OCI-LY7 (cell line): ENCODE measurements around the gene TCERG1. TPM values are rescaled to one million over a fixed set of nuclear protein-coding genes. Genes with fewer than 3 reads are reported as not detected.

ENCODE experiments used
- BruUV-seq: library from RNA; stranded (reverse); fragments of 400-500 nt; replicated peaks from 2 replicates; lab custom pipeline; 2021; lab: Mats Ljungman, UMichigan
- CTCF ChIA-PET: fragments of 300-600 bp; sonication (Branson Sonifier 250); formaldehyde crosslinking; loops from one replicate; lab custom pipeline; 2022; ENCODE audit warnings: antibody characterized with exemption; ENCODE audit not compliant: unreplicated experiment; lab: Charles Lee
- POLR2A ChIA-PET: fragments of 300-600 bp; sonication (Branson Sonifier 250); formaldehyde crosslinking; loops from one replicate; lab custom pipeline; 2022; ENCODE audit warnings: antibody characterized with exemption; lab: Charles Lee
- DNase-seq: peaks from one replicate; pipeline ENCODE4 v3.0.0-alpha.2; 2015; ENCODE audit warnings: low spot score
- H2AFZ ChIP-seq: fragments of 200-600 bp; sonication (generic), shearing (Covaris generic); 2 replicates; pipeline ENCODE4 v1.6.1; 2014; ENCODE audit warnings: mild to moderate bottlenecking, antibody characterized with exemption, low read length, moderate library complexity
- H3K27ac ChIP-seq: fragments of 200-600 bp; sonication (generic); 2 replicates; pipeline ENCODE4 v1.5.1; 2014; ENCODE audit warnings: mixed run types, low read depth, mild to moderate bottlenecking, moderate library complexity, low read length, inconsistent platforms; ENCODE audit not compliant: poor library complexity, severe bottlenecking
- H3K36me3 ChIP-seq: fragments of 200-600 bp; sonication (generic); 2 replicates; pipeline ENCODE4 v1.6.1; 2014; ENCODE audit warnings: mild to moderate bottlenecking, antibody characterized with exemption, low read length, moderate library complexity, mixed read lengths; ENCODE audit not compliant: insufficient read depth
- H3K4me1 ChIP-seq: fragments of 200-600 bp; sonication (generic); 2 replicates; pipeline ENCODE4 v1.5.1; 2014; ENCODE audit warnings: mild to moderate bottlenecking, low read length; ENCODE audit not compliant: insufficient read depth, poor library complexity, severe bottlenecking
- H3K4me2 ChIP-seq: fragments of 200-600 bp; sonication (generic); 2 replicates; pipeline ENCODE4 v1.6.1; 2014; ENCODE audit warnings: mild to moderate bottlenecking, low read length
- H3K4me3 ChIP-seq: fragments of 200-600 bp; sonication (generic); 2 replicates; pipeline ENCODE4 v1.5.1; 2014; ENCODE audit warnings: mild to moderate bottlenecking, low read depth, low read length; ENCODE audit not compliant: poor library complexity, severe bottlenecking
- H3K79me2 ChIP-seq: fragments of 200-600 bp; sonication (generic); 2 replicates; pipeline ENCODE4 v1.6.1; 2016; ENCODE audit warnings: low read depth, mild to moderate bottlenecking, low read length, moderate library complexity, mixed read lengths; ENCODE audit not compliant: insufficient read depth
- H3K9me2 ChIP-seq: fragments of 200-600 bp; sonication (generic); 2 replicates; pipeline ENCODE4 v1.6.1; 2016; ENCODE audit warnings: mild to moderate bottlenecking, low read length, mixed read lengths; ENCODE audit not compliant: insufficient read depth
- H3K9me3 ChIP-seq: fragments of 200-600 bp; sonication (generic); 2 replicates; pipeline ENCODE4 v1.6.1; 2014; ENCODE audit warnings: mild to moderate bottlenecking, mixed run types, low read length, mixed read lengths
- H4K20me1 ChIP-seq: fragments of 200-600 bp; sonication (generic); 2 replicates; pipeline ENCODE4 v1.6.1; 2014; ENCODE audit warnings: mild to moderate bottlenecking, antibody characterized with exemption, low read length, moderate library complexity, mixed read lengths; ENCODE audit not compliant: insufficient read depth
- CTCF ChIP-seq: fragments of 200-600 bp; sonication (generic); conservative IDR thresholded peaks from 2 replicates; pipeline ENCODE4 v1.5.1; 2014; ENCODE audit warnings: mild to moderate bottlenecking, antibody characterized with exemption, low read length, moderate library complexity, mixed read lengths
- EZH2phosphoT487 ChIP-seq: fragments of 200-600 bp; sonication (generic); IDR thresholded peaks from 2 replicates; pipeline ENCODE4 v1.6.1; 2018; ENCODE audit warnings: low read depth, borderline replicate concordance, mild to moderate bottlenecking, mixed run types, antibody characterized with exemption, low read length, moderate library complexity, mixed read lengths
- intact Hi-C: fragments of 100-400 bp; cut with micrococcal nuclease; formaldehyde crosslinking; loops from one replicate; pipeline ENCODE4 v1.10.0; 2022; ENCODE audit not compliant: unreplicated experiment
- total RNA-seq, 2 experiments: library from RNA; depleted of rRNA in 1 of 2; stranded (reverse); fragments of >200 nt in 1 of 2; shearing (Covaris generic) in 1 of 2; gene quantifications; 2 replicates each; pipeline ENCODE4 v1.2.3, GENCODE V29; 2014 to 2022

TCERG1 gene
- total RNA-seq, 2 experiments from 2014 or later, result 115 to 164 TPM

- peaks cover 99% of the 10 kb centered on the region for H3K36me3 ChIP-seq
- H3K4me3 ChIP-seq, result no peak overlapping the region
- intact Hi-C loops, result no loop called here
- no TSS peak for BruUV-seq
- POLR2A ChIA-PET, result interaction anchor here (0.6 to 0.9 kb wide), 3 partner anchors 14 to 205 kb away, joined by 3 read pairs; no protein-coding TSS in a partner anchor
- peaks cover 43% of the 10 kb centered on the region for H3K79me2 ChIP-seq
- no peaks in the 10 kb centered on the region for H3K9me2 ChIP-seq
- H3K4me1 ChIP-seq, result peaks cover 9% of the 10 kb centered on the region
- H3K4me2 ChIP-seq, result no peak overlapping the region
- no peak overlapping the region for H3K27ac ChIP-seq
- TF ChIP-seq CTCF (no peak), EZH2phosphoT487 (no peak)
- H2AFZ ChIP-seq, result no peak overlapping the region
- DNase-seq, result peak; percentile 15
- H4K20me1 ChIP-seq, result peaks cover 15% of the 10 kb centered on the region; the same call in 1 of the 2 replicates
- no peaks in the 10 kb centered on the region for H3K9me3 ChIP-seq
- CTCF ChIA-PET, result no interaction called here
Measured at GRCh38 chr5:146474065-146474464, 26.9 kb downstream of the TCERG1 start.

GRCh38 chr5:146475190-146475780 is 28.2 kb downstream of the TCERG1 start:
- no peaks in the 10 kb centered on the region for H3K9me3 ChIP-seq
- H3K9me2 ChIP-seq, result no peaks in the 10 kb centered on the region
- ChIA-PET CTCF (no interaction called here), POLR2A (interaction anchor here (3.4 kb wide), 1 partner anchor 8 kb away, joined by 10 read pairs; no protein-coding TSS in a partner anchor)
- TF ChIP-seq EZH2phosphoT487 (no peak), CTCF (peak; percentile 69)
- H3K4me1 ChIP-seq, result peaks cover 9% of the 10 kb centered on the region
- H3K36me3 ChIP-seq, result peaks cover 100% of the 10 kb centered on the region
- peak; percentile 5 for DNase-seq
- BruUV-seq, result TSS peak; percentile 4
- H4K20me1 ChIP-seq, result peaks cover 12% of the 10 kb centered on the region; the same call in 1 of the 2 replicates
- peaks cover 37% of the 10 kb centered on the region; the same call in 1 of the 2 replicates for H3K79me2 ChIP-seq
- H3K4me2 ChIP-seq, result no peak overlapping the region
- H3K4me3 ChIP-seq, result no peak overlapping the region
- H3K27ac ChIP-seq, result no peak overlapping the region
- intact Hi-C loops, result no loop called here
- no peak overlapping the region for H2AFZ ChIP-seq

GRCh38 chr5:146475906-146476305 is 28.8 kb downstream of the TCERG1 start:
- peaks cover 9% of the 10 kb centered on the region for H3K4me1 ChIP-seq
- no peak overlapping the region for H2AFZ ChIP-seq
- intact Hi-C loops, result no loop called here
- ChIA-PET POLR2A (interaction anchor here (0.7 to 3.4 kb wide), 2 partner anchors 9 to 11 kb away, joined by 3 to 10 read pairs; no protein-coding TSS in a partner anchor), CTCF (no interaction called here)
- no peaks in the 10 kb centered on the region for H3K9me3 ChIP-seq
- H3K4me2 ChIP-seq, result no peak overlapping the region
- TF ChIP-seq CTCF (no peak), EZH2phosphoT487 (no peak)
- no peak overlapping the region for H3K4me3 ChIP-seq
- H4K20me1 ChIP-seq, result peaks cover 10% of the 10 kb centered on the region; the same call in 1 of the 2 replicates
- H3K36me3 ChIP-seq, result peaks cover 100% of the 10 kb centered on the region
- H3K27ac ChIP-seq, result no peak overlapping the region
- no peak for DNase-seq
- H3K79me2 ChIP-seq, result peaks cover 31% of the 10 kb centered on the region; the same call in 1 of the 2 replicates
- no TSS peak for BruUV-seq
- no peaks in the 10 kb centered on the region for H3K9me2 ChIP-seq
